A673 (cell line): ENCODE measurements around the gene SNCAIP.

ENCODE experiments used
- CTCF ChIP-seq: fragments of 300-800, 200-600 bp; sonication (generic); conservative IDR thresholded peaks from 2 replicates; pipeline ENCODE4 v1.5.1; 2017; ENCODE audit warnings: low read depth, mild to moderate bottlenecking, antibody characterized with exemption, low read length, moderate library complexity, mixed read lengths
- EZH2 ChIP-seq: fragments of 200-600 bp; sonication (generic); IDR thresholded peaks from 2 replicates; pipeline ENCODE4 v1.6.1; 2017; ENCODE audit warnings: borderline replicate concordance, low read depth, mild to moderate bottlenecking, mixed read lengths, antibody characterized with exemption, low read length; ENCODE audit not compliant: poor library complexity, severe bottlenecking

DNA sequence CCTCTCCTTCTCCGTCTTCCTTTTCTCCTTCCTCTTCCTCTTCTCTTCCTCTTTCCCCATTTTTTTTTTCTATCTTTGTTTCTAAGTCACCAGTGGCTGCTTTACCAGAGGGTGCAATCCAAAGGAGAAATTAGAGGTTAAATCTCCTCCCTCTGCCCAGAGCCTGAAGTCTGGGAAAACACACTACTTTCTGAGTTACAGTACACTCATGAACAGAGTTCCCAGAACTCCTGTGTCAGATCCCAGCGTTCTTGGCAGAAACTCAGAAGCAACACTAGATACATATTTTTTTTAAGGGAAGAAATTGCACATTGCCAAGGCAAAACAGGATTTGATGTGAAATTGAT lies 189.0 kb downstream of the SNCAIP start:
- TF ChIP-seq CTCF (no peak), EZH2 (no peak)
